CD4-positive, CD25-positive, alpha-beta regulatory T cell (primary cell): Measurements from ENCODE around the gene PRKCB. TPM values are rescaled to one million over a fixed set of nuclear protein-coding genes. Genes with fewer than 3 reads are reported as not detected.

Source experiments
- ATAC-seq, 2 donors: fragments of 150-1000 bp; cut with Tn5 transposase; one replicate each; pipeline ENCODE4 v1.10.0; 2021; ENCODE audit warnings: low read depth in 2 of 2, moderate number of reproducible peaks in 2 of 2, moderate library complexity in 1 of 2
- DNase-seq, 3 donors: peaks; one replicate each; pipeline versions ENCODE4 v3.0.0 to v3.0.0-alpha.2; 2012 to 2022; ENCODE audit warnings: mixed read lengths in 1 of 3
- H3K27ac ChIP-seq: one replicate; pipeline ENCODE4 v1.7.0; 2013; ENCODE audit warnings: mild to moderate bottlenecking, low read length; ENCODE audit not compliant: insufficient read depth, poor library complexity, severe bottlenecking
- H3K27me3 ChIP-seq: one replicate; pipeline ENCODE4 v1.7.0; 2013; ENCODE audit warnings: low read length; ENCODE audit not compliant: control insufficient read depth, insufficient read depth
- H3K36me3 ChIP-seq: one replicate; pipeline ENCODE4 v1.7.0; 2013; ENCODE audit warnings: mild to moderate bottlenecking, low read length, moderate library complexity; ENCODE audit not compliant: control insufficient read depth, insufficient read depth
- H3K4me1 ChIP-seq: 2 replicates; pipeline ENCODE4 v1.7.0; 2013; ENCODE audit warnings: mild to moderate bottlenecking, low read length; ENCODE audit not compliant: insufficient read depth, control insufficient read depth, poor library complexity, severe bottlenecking
- H3K4me3 ChIP-seq: one replicate; pipeline ENCODE4 v1.7.0; 2013; ENCODE audit warnings: low read depth, mild to moderate bottlenecking, low read length, moderate library complexity
- H3K9me3 ChIP-seq, 2 experiments: 1 replicate in 1 of 2; 2 replicates in 1 of 2; pipeline ENCODE4 v1.7.0; 2013; ENCODE audit warnings: low read length in 2 of 2, mild to moderate bottlenecking in 1 of 2, moderate library complexity in 1 of 2; ENCODE audit not compliant: control insufficient read depth in 2 of 2
- H3K27ac Mint-ChIP-seq, 3 donors: one replicate each; pipeline ENCODE4 v1.8.0; 2020 to 2022; ENCODE audit warnings: mild to moderate bottlenecking in 3 of 3, mixed read lengths in 3 of 3, moderate library complexity in 2 of 3
- H3K27me3 Mint-ChIP-seq: one replicate; pipeline ENCODE4 v1.8.0; 2022; ENCODE audit warnings: mild to moderate bottlenecking, mixed read lengths
- H3K36me3 Mint-ChIP-seq: one replicate; pipeline ENCODE4 v1.8.0; 2020; ENCODE audit warnings: mixed read lengths
- H3K4me1 Mint-ChIP-seq, 4 donors: one replicate each; pipeline ENCODE4 v1.8.0; 2020 to 2022; ENCODE audit warnings: mixed read lengths in 4 of 4, mild to moderate bottlenecking in 1 of 4
- H3K4me3 Mint-ChIP-seq, 4 donors: one replicate each; pipeline ENCODE4 v1.8.0; 2020 to 2022; ENCODE audit warnings: mild to moderate bottlenecking in 4 of 4, mixed read lengths in 4 of 4, moderate library complexity in 3 of 4
- H3K9me3 Mint-ChIP-seq, 7 donors: one replicate each; pipeline ENCODE4 v1.8.0; 2020 to 2022; ENCODE audit warnings: mixed read lengths in 7 of 7, mild to moderate bottlenecking in 3 of 7, moderate library complexity in 2 of 7
- polyA plus RNA-seq, 4 donors: library from polyadenylated mRNA; unstranded; fragments of 300-500 nt; fragmentation: Illumina TruSeq; gene quantifications; one replicate each; pipeline ENCODE4 v1.2.3, GENCODE V29; 2021
- total RNA-seq: library from RNA; stranded (reverse); gene quantifications from one replicate; pipeline ENCODE4 v1.2.3, GENCODE V29; 2022

The PRKCB gene
- total and polyA plus RNA-seq, 5 donors from 2014 or later: 37.4 to 83.1 (median 50.5) TPM

DNA sequence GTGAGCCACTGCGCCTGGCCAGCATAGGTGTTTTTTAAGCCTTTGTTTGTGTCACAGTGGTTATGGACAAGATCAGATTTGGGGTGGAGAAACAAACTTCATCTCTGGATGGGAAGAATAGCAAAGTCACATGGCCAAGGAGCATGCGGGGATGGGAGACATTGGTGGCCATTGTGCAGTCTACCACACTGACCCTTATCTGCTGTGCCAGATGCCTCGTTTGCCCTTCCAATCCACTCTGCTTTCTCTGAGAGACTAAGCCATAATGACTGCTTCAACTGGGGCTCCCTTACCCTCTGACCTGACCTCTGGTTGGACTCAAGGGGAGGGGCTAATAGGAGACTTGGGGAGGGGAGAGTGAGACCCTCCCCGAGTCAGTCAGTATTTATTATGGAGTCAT lies 166.8 kb downstream of the PRKCB start:
- Histone ChIP-seq H3K4me3 (no peak overlapping the region), H3K4me1 (peaks cover 6% of the 10 kb centered on the region), H3K36me3 (peaks cover 6% of the 10 kb centered on the region), H3K27me3 (no peaks in the 10 kb centered on the region), H3K9me3 (no peaks in the 10 kb centered on the region), H3K27ac (no peak overlapping the region)
- Mint-ChIP-seq H3K4me3 (no peak overlapping the region), H3K4me1 (peaks cover 13 to 39% (median 23%) of the 10 kb centered on the region in 4 donors), H3K27ac (no peak overlapping the region), H3K9me3 (no peaks in the 10 kb centered on the region), H3K27me3 (no peaks in the 10 kb centered on the region), H3K36me3 (peaks cover 34% of the 10 kb centered on the region)
- DNase-seq (no peak), ATAC-seq (no peak)

DNA sequence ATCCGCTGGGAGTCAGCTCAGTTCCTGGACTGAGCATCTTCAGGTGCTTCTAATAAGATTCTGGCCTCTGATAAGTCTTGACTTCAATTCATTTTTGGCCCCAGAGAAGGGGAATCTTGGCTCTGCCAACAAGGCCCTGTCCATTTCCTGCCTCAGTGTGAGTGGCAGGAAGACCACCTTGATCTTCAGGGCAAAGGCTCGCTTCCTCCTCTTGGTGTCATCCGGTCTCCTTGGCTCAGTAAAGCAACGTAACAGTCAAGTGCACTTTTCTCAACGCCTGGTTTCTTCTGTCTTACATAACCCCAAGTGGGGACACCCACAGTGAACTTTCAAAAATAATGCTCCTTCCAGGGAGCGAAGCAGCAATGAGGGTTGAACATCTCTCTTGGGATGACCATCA lies 169.8 kb downstream of the PRKCB start:
- H3K36me3 ChIP-seq: peaks cover 4% of the 10 kb centered on the region
- peaks cover 6% of the 10 kb centered on the region for H3K4me1 ChIP-seq
- Mint-ChIP-seq H3K36me3 (peaks cover 22% of the 10 kb centered on the region), H3K27ac (peak overlapping the region; percentile 55 to 82 (median 61)), H3K4me3 (peak overlapping the region in 1 of 4 donors; percentile 12), H3K9me3 (no peaks in the 10 kb centered on the region), H3K27me3 (no peaks in the 10 kb centered on the region), H3K4me1 (peaks cover 17 to 46% (median 27%) of the 10 kb centered on the region in 4 donors)
- H3K4me3 ChIP-seq: no peak overlapping the region
- H3K27me3 ChIP-seq: no peaks in the 10 kb centered on the region
- no peak overlapping the region for H3K27ac ChIP-seq
- DNase-seq: peak in 1 of 3 donors; percentile 52
- no peaks in the 10 kb centered on the region for H3K9me3 ChIP-seq
- peak in 1 of 2 donors; percentile 15 for ATAC-seq

DNA sequence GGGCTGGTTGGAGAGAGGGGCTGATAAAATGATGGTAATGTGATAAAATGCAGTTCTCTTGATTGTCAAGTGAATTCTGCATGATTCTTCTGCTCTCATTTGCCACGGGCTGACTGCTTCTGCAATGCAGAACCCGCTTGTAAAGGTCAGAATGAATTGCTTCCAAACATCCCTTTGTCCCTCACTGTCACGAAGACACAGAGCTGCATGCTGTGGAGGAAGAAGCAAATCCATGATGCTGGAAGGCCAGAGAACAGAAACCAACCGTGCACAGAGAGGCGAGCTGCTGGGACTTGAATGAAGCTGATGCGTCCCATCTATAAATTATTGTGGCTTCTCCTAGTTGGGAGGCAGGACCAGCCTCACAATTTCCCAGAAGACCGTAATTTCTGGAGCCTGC lies 171.6 kb downstream of the PRKCB start:
- Mint-ChIP-seq H3K9me3 (no peaks in the 10 kb centered on the region), H3K4me3 (no peak overlapping the region), H3K27me3 (no peaks in the 10 kb centered on the region), H3K27ac (peak overlapping the region; percentile 34 to 88 (median 41)), H3K36me3 (peaks cover 22% of the 10 kb centered on the region), H3K4me1 (peaks cover 17 to 52% (median 28%) of the 10 kb centered on the region in 4 donors)
- H3K36me3 ChIP-seq: peaks cover 4% of the 10 kb centered on the region
- ATAC-seq: no peak
- DNase-seq: no peak
- H3K9me3 ChIP-seq: no peaks in the 10 kb centered on the region
- H3K4me1 ChIP-seq: peaks cover 6% of the 10 kb centered on the region
- no peak overlapping the region for H3K27ac ChIP-seq
- no peaks in the 10 kb centered on the region for H3K27me3 ChIP-seq
- no peak overlapping the region for H3K4me3 ChIP-seq

DNA sequence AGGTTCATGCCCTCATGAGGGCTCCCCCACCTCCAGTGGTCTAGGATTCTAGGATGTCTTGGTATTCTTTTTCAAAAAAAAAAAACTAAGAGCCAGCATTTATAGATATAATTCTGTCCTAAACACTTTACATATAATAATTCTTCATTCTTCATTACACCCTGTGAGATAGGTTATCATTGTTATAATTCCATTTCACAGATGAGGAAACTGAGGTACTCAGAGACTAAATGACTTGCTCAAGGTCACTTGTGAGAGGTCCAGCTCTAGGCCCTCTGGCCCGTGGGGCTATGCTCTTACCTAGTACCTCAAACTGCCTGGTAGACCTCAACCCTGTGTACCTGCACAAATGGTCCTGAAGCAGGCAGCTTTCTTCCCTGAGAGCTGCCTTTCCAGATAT lies 172.2 kb downstream of the PRKCB start:
- Histone ChIP-seq H3K27me3 (no peaks in the 10 kb centered on the region), H3K27ac (no peak overlapping the region), H3K36me3 (peaks cover 4% of the 10 kb centered on the region), H3K4me3 (no peak overlapping the region), H3K4me1 (peaks cover 6% of the 10 kb centered on the region), H3K9me3 (no peaks in the 10 kb centered on the region)
- Mint-ChIP-seq H3K36me3 (peaks cover 17% of the 10 kb centered on the region), H3K9me3 (no peaks in the 10 kb centered on the region), H3K27me3 (no peaks in the 10 kb centered on the region), H3K27ac (peak overlapping the region in 2 of 3 donors; percentile 41 to 55), H3K4me1 (peaks cover 17 to 52% (median 27%) of the 10 kb centered on the region in 4 donors), H3K4me3 (no peak overlapping the region)
- DNase-seq (no peak), ATAC-seq (no peak)

DNA sequence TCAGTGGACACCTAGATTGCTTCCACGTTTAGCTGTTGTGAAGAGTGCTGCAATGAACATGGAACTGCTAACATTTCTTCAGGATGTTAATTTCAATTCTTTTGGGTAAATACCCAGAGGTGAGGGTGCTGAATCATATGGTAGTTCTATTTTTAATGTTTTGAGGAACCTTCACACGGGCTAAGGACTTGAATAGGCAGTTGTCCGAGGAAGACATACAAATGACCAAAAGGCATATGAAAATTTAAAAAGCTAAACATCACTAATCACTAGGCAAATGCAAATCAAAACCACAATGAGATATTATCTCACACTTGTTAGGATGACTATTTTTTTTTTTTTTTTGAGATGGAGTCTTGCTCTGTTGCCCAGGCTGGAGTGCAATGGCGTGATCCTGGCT lies 173.3 kb downstream of the PRKCB start:
- peaks cover 13% of the 10 kb centered on the region for H3K4me1 ChIP-seq
- no peak for DNase-seq
- H3K36me3 Mint-ChIP-seq: peaks cover 14% of the 10 kb centered on the region
- peaks cover 12 to 59% (median 34%) of the 10 kb centered on the region in 4 donors for H3K4me1 Mint-ChIP-seq
- no peak for ATAC-seq
- no peaks in the 10 kb centered on the region for H3K27me3 ChIP-seq
- no peak overlapping the region for H3K4me3 ChIP-seq
- no peak overlapping the region for H3K27ac ChIP-seq
- H3K27ac Mint-ChIP-seq: peak overlapping the region in 2 of 3 donors; percentile 8 to 33
- no peaks in the 10 kb centered on the region for H3K9me3 ChIP-seq
- H3K27me3 Mint-ChIP-seq: no peaks in the 10 kb centered on the region
- H3K9me3 Mint-ChIP-seq: no peaks in the 10 kb centered on the region
- no peak overlapping the region for H3K4me3 Mint-ChIP-seq
- peaks cover 4% of the 10 kb centered on the region for H3K36me3 ChIP-seq

DNA sequence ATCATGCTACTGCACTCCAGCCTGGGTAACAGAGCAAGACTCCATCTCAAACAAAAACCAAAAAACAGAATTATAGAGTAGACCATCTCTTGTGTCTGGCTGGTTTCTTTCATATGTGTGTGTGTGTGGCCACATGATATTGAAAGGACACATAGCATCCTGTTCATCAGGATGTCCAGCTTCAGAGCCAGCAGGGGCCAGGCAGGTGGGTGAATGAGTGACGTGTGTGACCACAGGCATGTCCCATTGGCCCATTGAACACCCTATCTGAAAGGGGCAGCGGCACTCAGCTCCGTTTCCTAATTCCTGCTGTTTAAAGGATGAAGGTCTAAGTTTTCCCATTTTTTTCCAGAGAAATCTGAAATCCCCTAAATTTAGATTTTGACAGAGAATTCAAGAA lies 174.2 kb downstream of the PRKCB start:
- Histone ChIP-seq H3K36me3 (peaks cover 4% of the 10 kb centered on the region), H3K4me1 (peaks cover 22% of the 10 kb centered on the region), H3K27me3 (no peaks in the 10 kb centered on the region), H3K4me3 (no peak overlapping the region), H3K27ac (no peak overlapping the region), H3K9me3 (no peaks in the 10 kb centered on the region)
- Mint-ChIP-seq H3K4me3 (no peak overlapping the region), H3K4me1 (peaks cover 14 to 64% (median 38%) of the 10 kb centered on the region in 4 donors), H3K9me3 (no peaks in the 10 kb centered on the region), H3K27me3 (no peaks in the 10 kb centered on the region), H3K27ac (peak overlapping the region in 1 of 3 donors; percentile 27), H3K36me3 (peaks cover 14% of the 10 kb centered on the region)
- DNase-seq (no peak), ATAC-seq (no peak)

DNA sequence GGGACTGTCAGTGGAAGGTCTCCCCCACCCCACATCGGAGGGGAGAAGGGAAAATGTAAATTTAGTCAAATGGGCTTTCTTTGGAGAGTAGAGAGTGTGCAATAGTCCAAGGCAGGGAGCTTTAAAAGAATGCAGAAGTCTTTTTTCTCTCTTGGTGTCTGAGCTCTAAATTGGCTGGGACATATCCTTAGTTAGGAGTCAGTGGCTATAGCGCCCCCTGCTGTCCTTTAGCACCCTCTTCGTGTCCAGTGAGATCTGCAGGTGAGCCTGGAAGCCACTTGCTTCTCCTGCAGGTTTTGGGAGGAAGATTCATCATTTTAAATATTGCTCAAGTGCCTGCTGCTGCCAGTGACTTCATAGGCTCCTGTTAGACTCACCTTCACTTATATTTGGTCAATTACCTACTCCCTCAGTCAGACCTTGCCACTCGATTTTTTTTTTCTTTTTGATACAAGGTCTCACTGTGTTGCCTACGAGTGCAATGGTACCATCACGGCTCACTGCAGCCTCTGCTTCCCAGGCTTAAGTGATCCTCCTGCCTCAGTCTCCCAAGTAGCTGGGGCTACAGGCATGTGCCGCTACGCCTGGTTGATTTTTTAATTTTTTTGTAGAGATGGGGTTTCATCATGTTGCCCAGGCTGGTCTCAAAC lies 174.8 kb downstream of the PRKCB start:
- Histone ChIP-seq H3K9me3 (no peaks in the 10 kb centered on the region), H3K4me3 (no peak overlapping the region), H3K36me3 (peaks cover 4% of the 10 kb centered on the region), H3K27ac (no peak overlapping the region), H3K27me3 (no peaks in the 10 kb centered on the region), H3K4me1 (peaks cover 22% of the 10 kb centered on the region)
- DNase-seq (peak; percentile 64 to 90 (median 74)), ATAC-seq (peak; percentile 33 to 57)
- peaks cover 14 to 64% (median 40%) of the 10 kb centered on the region in 4 donors for H3K4me1 Mint-ChIP-seq
- H3K27ac Mint-ChIP-seq: peak overlapping the region in 2 of 3 donors; percentile 20 to 27
- H3K4me3 Mint-ChIP-seq: no peak overlapping the region
- peaks cover 14% of the 10 kb centered on the region for H3K36me3 Mint-ChIP-seq
- H3K27me3 Mint-ChIP-seq: no peaks in the 10 kb centered on the region
- no peaks in the 10 kb centered on the region for H3K9me3 Mint-ChIP-seq

DNA sequence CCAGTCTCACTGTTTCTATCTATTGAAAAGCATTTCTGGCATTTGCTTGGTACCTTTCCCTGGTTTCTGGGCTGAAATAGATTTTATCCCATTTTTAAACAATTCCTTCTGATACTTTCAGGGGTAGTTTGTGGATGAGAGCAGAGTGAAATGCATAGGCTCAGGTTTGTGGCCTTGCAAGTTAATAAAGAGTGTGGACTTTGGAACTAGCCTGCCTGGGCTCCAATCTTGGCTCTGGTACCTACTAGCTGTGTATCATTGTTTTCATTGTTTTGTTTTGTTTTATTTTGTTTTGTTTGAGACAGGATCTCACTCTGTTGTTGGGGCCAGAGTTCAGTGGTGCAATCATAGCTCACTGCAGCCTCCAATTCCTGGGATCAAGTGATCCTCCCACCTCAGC lies 175.5 kb downstream of the PRKCB start:
- Histone ChIP-seq H3K36me3 (peaks cover 4% of the 10 kb centered on the region), H3K9me3 (no peaks in the 10 kb centered on the region), H3K4me3 (no peak overlapping the region), H3K27me3 (no peaks in the 10 kb centered on the region), H3K4me1 (peaks cover 24% of the 10 kb centered on the region), H3K27ac (no peak overlapping the region)
- DNase-seq: no peak
- H3K36me3 Mint-ChIP-seq: peaks cover 9% of the 10 kb centered on the region
- H3K4me1 Mint-ChIP-seq: peaks cover 14 to 63% (median 35%) of the 10 kb centered on the region in 4 donors
- H3K27ac Mint-ChIP-seq: peak overlapping the region; percentile 43 to 51 (median 48)
- ATAC-seq: no peak
- H3K4me3 Mint-ChIP-seq: no peak overlapping the region
- H3K27me3 Mint-ChIP-seq: no peaks in the 10 kb centered on the region
- no peaks in the 10 kb centered on the region for H3K9me3 Mint-ChIP-seq
